RWPE1 (cell line): ENCODE measurements around the gene PLA2G2F.

Experiments
- CTCF ChIA-PET: fragments of 350-600 bp; sonication (Branson Sonifier 250); formaldehyde crosslinking; extraction: SDS; loops from one replicate; lab custom pipeline; 2021; lab: Yijun Ruan, JAX
- POLR2A ChIA-PET: fragments of 400-600 bp; formaldehyde crosslinking; extraction: SDS; loops from one replicate; lab custom pipeline; 2020; ENCODE audit warnings: antibody characterized with exemption; ENCODE audit not compliant: low non-redundant PET; lab: Yijun Ruan, JAX
- DNase-seq: peaks from one replicate; pipeline ENCODE4 v3.0.0; 2012; ENCODE audit warnings: low spot score
- H3K27ac ChIP-seq: fragments of 450-650 bp; 2 replicates; pipeline ENCODE4 v1.5.1; 2017
- CTCF ChIP-seq: fragments of 450-650 bp; conservative IDR thresholded peaks from 2 replicates; pipeline ENCODE4 v1.5.1; 2017; ENCODE audit warnings: low read depth, mild to moderate bottlenecking

The PLA2G2F gene

GRCh38 chr1:20172033-20172590 is 33.0 kb downstream of the PLA2G2F start:
- H3K27ac ChIP-seq: no peak overlapping the region
- ChIA-PET POLR2A (interaction anchor here (0.6 kb wide), 1 partner anchor 263 kb away, joined by 4 read pairs; no protein-coding TSS in a partner anchor), CTCF (no interaction called here)
- no peak for TF ChIP-seq CTCF
- no peak for DNase-seq

- POLR2A ChIA-PET: no interaction called here
These were observed 36.0 kb downstream of the PLA2G2F start for GRCh38 chr1:20174937-20175666.

GRCh38 chr1:20178634-20179370 is 39.7 kb downstream of the PLA2G2F start:
- no peak overlapping the region for H3K27ac ChIP-seq
- TF ChIP-seq CTCF: no peak
- no peak for DNase-seq
- ChIA-PET CTCF (interaction anchor here (0.5 to 0.6 kb wide), 3 partner anchors 200 to 676 kb away, joined by 3 to 4 read pairs (median 4); no protein-coding TSS in a partner anchor), POLR2A (no interaction called here)

More at GRCh38 chr1:20174937-20175666, 36.0 kb downstream of the PLA2G2F start:
- CTCF ChIA-PET: no interaction called here
- DNase-seq: no peak
- no peak for TF ChIP-seq CTCF
- H3K27ac ChIP-seq: no peak overlapping the region

- DNase-seq: no peak
- POLR2A ChIA-PET: no interaction called here
- CTCF ChIA-PET: interaction anchor here (0.5 to 1.6 kb wide), 5 partner anchors 15 to 293 kb away, joined by 3 to 4 read pairs (median 3); no protein-coding TSS in a partner anchor
- no peak overlapping the region for H3K27ac ChIP-seq
- TF ChIP-seq CTCF: no peak
These were observed 40.4 kb downstream of the PLA2G2F start for GRCh38 chr1:20179371-20180128.

- ChIA-PET POLR2A (no interaction called here), CTCF (interaction anchor here (0.6 to 1.6 kb wide), 3 partner anchors 14 to 263 kb away, joined by 3 to 4 read pairs (median 3); no protein-coding TSS in a partner anchor)
- DNase-seq: no peak
- TF ChIP-seq CTCF: no peak
- no peak overlapping the region for H3K27ac ChIP-seq
These were observed 41.2 kb downstream of the PLA2G2F start for GRCh38 chr1:20180129-20180843.
